Mononuclear cell (primary cell): ENCODE results near the gene MBD3. TPM values are rescaled to one million over a fixed set of nuclear protein-coding genes. Genes with fewer than 3 reads are reported as not detected.
"Not testable (repeated sequence)": the region's sequence is repeated elsewhere in the genome, so short reads cannot be mapped to it uniquely, and the experiment has no call there.

ENCODE experiments used
- H3K27me3 ChIP-seq: 2 replicates; pipeline ENCODE4 v1.6.0; 2011; ENCODE audit warnings: low read length, control low read depth; ENCODE audit not compliant: insufficient read depth
- H3K4me1 ChIP-seq: 2 replicates; pipeline ENCODE4 v1.5.1; 2011; ENCODE audit warnings: mild to moderate bottlenecking, low read length, control low read depth; ENCODE audit not compliant: insufficient read depth
- H3K4me3 ChIP-seq: 2 replicates; pipeline ENCODE4 v1.5.1; 2011; ENCODE audit warnings: mild to moderate bottlenecking, low read length, moderate library complexity
- H3K9me3 ChIP-seq: 2 replicates; pipeline ENCODE4 v1.5.1; 2011; ENCODE audit warnings: low read depth, mild to moderate bottlenecking, control low read depth, low read length
- total RNA-seq: library from RNA; depleted of rRNA; stranded (reverse); fragments of >200 nt; gene quantifications from one replicate; pipeline ENCODE4 v1.2.3, GENCODE V29; 2012

Gene MBD3, protein sequence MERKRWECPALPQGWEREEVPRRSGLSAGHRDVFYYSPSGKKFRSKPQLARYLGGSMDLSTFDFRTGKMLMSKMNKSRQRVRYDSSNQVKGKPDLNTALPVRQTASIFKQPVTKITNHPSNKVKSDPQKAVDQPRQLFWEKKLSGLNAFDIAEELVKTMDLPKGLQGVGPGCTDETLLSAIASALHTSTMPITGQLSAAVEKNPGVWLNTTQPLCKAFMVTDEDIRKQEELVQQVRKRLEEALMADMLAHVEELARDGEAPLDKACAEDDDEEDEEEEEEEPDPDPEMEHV
- 25.1 TPM for total RNA-seq

DNA sequence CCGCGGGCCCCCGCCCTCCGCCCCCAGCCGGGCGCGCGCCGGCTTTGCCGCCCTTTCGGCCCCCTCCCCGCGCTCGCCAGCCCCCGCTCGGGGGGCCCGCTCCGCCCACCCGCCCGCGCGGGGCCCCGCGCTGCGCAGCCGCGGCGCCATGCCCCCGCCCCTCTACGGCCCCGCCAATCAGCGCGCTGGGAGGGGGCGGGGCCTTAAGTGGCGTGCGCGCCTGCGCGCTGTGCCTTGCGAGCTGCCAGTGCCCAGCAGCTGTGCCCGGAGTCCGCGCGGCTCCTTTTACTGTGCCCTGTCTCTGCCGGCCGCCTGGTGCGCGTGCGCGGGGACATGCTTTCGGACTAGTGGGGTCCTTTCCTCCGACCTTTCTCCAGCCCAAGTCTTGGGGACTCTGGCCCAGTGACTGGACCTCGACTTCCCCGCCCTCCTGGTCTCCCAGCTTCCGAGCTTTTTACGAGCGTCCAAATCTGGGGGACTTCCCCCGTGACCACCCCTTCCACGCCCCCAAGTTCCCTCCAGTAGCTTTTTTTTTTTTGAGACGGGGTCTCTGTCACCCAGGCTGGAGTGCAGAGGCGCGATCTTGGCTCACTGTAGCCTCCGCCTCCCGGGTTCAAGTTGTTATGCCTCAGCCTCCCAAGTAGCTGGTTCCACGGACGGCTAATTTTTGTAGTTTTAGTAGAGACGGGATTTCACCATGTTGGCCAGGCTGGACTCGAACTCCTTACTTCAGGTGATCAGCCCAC lies at the start of gene MBD3:
Gene MBD3 (minus strand): TSS at position 111 of the 746 bp plus-strand sequence. CDS start 234 bp downstream, outside the sequence.
- peaks cover 26% of the 10 kb centered on the region for H3K4me1 ChIP-seq
- H3K27me3 ChIP-seq: no peaks in the 10 kb centered on the region
- H3K4me3 ChIP-seq: peak within 1 kb of the TSS; percentile 64
- H3K9me3 ChIP-seq: no peaks in the 10 kb centered on the region

DNA sequence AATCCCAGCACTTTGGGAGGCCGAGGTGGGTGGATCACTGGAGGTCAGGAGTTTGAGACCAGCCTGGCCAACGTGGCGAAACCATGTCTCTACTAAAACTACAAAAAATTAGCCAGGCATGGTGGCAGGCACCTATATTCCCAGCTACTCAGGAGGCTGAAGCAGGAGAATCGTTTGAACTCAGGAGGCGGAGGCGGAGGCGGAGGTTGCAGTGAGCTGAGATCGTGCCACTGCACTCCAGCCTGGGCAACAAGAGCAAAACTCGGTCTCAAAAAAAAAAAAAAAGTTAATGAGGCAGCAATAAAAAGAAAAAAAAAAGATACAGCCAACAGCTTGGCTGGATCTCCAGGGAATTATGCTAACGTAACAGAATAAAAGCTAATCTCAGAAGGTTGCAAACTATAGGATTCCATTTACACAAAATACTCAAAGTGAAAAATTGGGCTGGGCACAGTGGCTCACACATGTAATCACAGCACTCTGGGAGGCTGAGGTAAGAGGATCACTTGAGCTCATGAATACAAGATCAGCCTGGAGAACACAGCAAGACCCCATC lies 48.3 kb upstream of the MBD3 start:
- H3K4me1 ChIP-seq, H3K9me3 ChIP-seq, H3K4me3 ChIP-seq, H3K27me3 ChIP-seq: not testable (repeated sequence)

DNA sequence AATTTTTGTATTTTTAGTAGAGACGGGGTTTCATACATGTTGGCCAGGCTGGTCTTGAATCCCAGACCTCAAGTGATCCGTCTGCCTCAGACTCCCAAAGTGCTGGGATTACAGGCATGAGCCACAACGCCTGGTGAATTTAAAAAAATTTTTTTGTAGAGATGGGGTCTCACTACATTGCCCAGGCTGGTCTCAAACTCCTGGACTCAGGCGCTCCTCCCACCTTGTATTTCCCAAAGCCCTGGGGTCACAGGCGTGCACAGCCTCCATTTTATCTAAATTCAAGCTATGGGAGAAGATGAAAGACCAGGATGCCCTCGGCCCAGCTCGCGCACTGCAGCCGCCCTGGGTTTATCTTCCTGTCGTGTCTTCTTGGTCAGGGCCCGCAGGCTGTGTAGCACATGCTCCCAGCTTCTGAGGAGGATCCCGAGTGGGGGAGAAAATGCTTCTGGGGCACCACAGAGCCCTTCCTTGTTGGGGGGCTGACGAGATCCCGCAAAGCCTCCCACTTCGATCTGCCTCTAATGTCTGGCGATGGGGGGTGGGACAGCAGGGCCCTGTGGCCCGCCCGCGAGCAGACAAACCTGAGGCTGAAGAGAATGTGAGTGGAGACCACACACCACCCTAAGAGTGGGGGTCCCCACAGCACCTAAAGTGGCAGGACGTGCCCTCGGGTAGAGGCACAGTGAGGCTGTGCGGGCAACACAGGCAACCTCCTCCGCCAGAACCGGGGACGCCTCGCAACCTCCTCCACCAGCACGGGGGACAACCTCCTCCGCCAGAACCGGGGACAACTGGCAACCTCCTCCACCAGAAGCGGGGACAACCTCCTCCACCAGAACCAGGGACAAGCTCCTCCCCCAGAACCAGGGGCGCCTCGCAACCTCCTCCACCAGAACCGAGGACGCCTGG lies 43.9 kb upstream of the MBD3 start:
- H3K9me3 ChIP-seq: no peaks in the 10 kb centered on the region
- no peaks in the 10 kb centered on the region for H3K4me1 ChIP-seq
- H3K27me3 ChIP-seq: no peaks in the 10 kb centered on the region
- no peak overlapping the region for H3K4me3 ChIP-seq

DNA sequence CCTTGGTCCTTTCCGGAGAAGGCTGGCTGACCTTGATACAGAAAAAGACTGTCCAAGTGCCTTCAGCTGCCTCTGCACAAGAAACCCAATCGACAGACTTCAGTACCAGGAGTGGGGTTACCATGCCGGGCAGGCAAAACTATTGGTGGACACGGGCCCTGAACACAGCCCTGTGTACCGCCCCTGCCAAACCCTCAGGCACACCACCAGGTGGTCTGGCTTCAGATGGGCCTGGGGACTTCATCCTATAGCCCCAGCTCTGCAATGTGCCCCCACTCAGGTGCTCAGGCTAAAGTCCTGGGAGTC lies 42.2 kb upstream of the MBD3 start:
- Histone ChIP-seq H3K9me3 (no peaks in the 10 kb centered on the region), H3K27me3 (no peaks in the 10 kb centered on the region), H3K4me3 (no peak overlapping the region), H3K4me1 (no peaks in the 10 kb centered on the region)

DNA sequence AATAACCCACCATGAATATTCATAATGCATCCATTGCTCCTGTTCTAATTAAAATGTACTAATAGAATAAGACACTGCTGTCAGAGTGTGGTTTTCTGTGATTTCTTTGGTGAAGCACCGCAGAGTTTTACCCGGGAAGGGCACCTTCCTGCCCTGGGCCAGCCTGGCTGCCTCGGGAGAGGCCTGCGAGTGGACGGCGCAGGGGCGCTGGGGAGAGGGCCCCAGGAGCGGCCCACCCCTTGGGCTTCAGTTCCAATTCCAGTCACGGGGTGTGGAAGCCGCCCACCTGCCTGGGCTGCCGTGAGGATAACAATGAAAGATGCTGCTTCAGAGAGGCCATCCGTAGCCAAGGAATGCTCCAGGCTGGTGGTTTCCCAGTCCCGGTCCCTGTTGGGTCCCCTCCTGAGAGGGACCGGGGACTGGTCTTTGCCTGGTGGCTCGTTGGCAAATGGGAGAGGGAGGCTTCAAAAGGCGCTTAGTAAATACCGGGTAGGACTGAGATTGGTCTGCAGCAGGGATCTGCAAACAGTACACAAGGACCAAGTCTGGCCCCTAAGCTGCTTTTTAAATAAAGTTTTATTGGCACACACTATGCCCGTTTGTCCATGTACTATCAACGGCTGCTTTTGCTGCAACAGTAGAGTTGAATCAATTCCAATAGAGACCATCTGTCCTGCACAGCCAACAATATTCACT lies 41.7 kb upstream of the MBD3 start:
- no peaks in the 10 kb centered on the region for H3K27me3 ChIP-seq
- no peaks in the 10 kb centered on the region for H3K4me1 ChIP-seq
- H3K9me3 ChIP-seq: no peaks in the 10 kb centered on the region
- no peak overlapping the region for H3K4me3 ChIP-seq

DNA sequence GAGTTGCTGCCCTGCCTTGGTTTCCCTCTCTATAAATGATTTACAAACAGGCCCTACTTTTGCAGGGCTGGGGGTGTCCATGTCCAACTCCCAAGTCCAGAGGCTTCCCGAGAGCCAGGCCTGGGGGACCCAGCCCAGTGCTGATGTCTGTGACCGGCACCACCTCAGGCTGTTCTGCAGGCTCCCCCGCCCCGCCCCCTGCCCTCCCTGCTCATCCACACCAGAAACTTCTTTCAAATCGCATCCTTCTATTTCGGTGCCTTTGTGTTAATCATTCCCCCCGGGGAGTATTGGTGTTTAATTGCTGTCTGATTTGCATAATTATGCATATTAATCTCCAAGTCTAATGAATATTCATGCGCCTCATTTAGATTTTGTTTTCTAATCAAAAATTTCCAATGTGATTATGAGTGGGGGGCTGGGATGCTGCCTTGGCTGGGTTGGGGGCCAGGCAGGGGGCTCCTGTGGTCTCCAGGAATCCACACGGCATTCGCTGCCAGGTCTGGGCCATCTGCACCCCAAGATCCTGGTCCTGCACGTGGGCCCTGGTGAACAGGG lies 40.7 kb upstream of the MBD3 start:
- H3K27me3 ChIP-seq: no peaks in the 10 kb centered on the region
- H3K4me3 ChIP-seq: no peak overlapping the region
- H3K4me1 ChIP-seq: no peaks in the 10 kb centered on the region
- no peaks in the 10 kb centered on the region for H3K9me3 ChIP-seq

DNA sequence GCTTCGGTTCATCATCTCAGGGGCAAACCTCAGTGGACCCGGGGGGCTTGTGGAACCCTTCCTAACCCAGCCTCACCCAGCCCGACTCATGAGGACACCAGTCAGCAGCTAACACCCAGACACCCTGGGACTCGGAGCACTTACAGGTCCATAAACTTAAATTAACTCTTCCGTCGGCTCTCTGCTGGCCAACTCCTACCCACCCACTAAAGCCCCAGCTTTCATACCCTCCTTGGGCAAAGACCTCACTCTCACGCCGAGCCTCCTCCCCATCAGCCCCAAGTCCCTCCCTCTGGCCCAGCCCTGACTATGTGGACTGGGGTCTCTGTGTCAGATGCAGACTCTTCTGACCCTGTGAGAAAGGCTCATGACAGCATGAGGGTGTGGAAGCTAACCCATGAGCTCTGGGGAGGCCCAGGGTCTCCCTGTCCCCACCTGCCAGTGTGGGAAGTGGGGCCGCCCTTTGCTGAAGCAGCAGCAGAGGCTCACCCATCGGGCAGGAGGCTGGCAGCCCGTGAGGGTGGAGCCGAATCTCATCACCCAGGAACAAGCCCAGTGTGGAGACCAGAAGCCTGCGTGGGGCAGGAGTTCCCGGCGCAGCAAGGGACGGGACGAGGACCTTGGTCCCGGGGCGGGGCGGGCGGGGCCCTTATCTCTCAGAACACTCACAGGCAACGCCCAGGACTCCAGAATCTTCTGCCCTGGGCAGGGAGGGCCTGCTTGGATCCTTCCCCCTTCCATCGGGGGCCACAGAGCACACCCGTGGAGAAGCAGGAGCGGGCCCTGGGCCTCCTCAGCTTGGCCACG lies 40.0 kb upstream of the MBD3 start:
- Histone ChIP-seq H3K4me3 (no peak overlapping the region), H3K9me3 (no peaks in the 10 kb centered on the region), H3K4me1 (no peaks in the 10 kb centered on the region), H3K27me3 (no peaks in the 10 kb centered on the region)

DNA sequence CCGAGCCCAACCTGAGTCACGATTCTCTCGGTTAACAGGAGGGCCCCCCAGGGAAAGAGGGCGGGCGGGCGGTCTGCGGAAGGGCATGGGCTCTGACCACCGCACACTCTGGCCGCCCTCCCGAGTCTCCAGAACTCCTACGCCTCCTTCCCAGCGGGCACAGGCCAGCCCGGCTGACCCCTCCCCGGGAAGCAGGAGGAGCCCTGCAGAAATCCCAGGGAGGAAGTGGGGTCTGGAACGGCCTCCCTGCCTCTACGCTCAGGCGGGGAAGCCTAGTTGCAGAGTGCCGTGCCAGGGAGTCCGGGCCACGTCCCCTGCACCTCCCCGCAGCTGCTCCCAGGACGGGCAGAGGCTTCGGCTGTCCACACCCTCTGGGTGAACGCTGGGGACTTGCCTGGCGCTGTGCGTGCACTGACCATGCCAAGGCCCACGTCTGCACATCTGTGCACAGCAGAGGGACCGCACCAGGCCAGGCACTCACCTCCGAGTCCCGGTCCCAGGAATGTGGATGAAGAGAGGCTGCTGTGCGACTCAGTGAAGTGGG lies 39.0 kb upstream of the MBD3 start:
- no peaks in the 10 kb centered on the region for H3K9me3 ChIP-seq
- H3K4me3 ChIP-seq: no peak overlapping the region
- no peaks in the 10 kb centered on the region for H3K4me1 ChIP-seq
- H3K27me3 ChIP-seq: no peaks in the 10 kb centered on the region

DNA sequence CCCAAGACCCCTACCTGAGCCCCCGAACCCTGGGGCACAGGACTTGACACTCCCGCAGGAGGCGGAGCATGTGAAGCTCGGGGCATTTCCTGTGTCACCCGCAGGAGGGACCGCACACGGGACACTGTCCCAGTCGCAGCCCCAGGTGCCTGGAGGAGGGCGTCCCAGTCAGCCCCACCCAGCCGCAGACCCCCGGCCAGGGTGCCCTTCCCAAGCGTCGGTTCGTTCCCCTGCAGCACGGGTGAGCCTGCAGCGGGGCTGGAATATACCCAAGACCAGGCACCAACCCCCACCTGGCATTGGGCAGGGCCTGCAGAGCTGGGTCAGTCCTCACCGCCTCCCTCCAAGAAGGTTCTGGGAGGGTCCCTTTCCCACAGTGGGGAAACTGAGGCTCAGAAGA lies 38.1 kb upstream of the MBD3 start:
- no peaks in the 10 kb centered on the region for H3K4me1 ChIP-seq
- no peaks in the 10 kb centered on the region for H3K9me3 ChIP-seq
- no peak overlapping the region for H3K4me3 ChIP-seq
- no peaks in the 10 kb centered on the region for H3K27me3 ChIP-seq

DNA sequence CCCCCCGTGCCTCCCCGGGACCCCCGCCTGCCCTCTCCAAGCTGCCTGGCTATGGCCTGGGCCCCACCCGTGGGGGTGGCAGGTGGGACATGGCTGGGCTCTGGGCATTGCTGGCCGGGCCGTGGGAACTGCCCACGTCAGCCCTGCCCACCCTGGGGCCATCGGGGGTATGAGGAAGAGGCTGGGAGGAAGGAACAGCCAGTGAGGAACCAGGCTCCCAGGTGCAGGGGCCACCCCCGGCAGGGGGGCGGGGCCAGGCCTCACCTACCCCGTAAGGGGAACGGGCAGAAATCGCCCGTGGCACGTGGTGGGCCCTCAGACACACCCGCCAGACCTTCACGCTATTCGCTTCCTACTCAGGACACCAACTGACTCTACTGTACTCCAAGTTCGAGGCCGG lies 37.3 kb upstream of the MBD3 start:
- H3K4me1 ChIP-seq: no peaks in the 10 kb centered on the region
- no peaks in the 10 kb centered on the region for H3K27me3 ChIP-seq
- H3K4me3 ChIP-seq: no peak overlapping the region
- H3K9me3 ChIP-seq: no peaks in the 10 kb centered on the region

DNA sequence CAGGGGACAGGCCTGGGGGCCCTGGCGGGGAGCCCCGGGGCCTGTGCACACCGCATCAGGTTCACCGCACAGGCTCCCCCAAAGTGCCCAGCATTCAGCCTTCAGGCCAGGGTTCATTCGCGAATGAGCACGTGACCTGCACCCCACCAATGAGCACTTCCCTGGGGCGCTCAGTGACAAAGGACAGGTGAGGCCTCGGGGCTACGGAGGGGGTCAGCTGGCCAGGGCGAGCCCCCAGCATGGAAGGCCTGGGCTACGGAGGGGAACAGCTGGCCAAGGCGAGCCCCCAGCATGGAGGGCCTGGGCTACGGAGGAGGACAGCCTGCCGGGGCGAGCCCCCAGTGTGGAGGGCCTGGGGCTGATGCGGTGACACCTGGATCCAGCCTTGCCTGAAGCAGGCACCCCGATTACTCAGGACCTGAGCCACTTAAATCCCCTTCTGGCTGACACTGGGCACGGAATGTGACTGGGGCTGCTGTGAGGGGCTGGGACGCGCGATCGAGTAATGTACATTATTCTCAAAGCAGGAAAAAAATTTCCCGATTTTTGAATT lies 36.7 kb upstream of the MBD3 start:
- no peaks in the 10 kb centered on the region for H3K9me3 ChIP-seq
- no peaks in the 10 kb centered on the region for H3K27me3 ChIP-seq
- no peak overlapping the region for H3K4me3 ChIP-seq

DNA sequence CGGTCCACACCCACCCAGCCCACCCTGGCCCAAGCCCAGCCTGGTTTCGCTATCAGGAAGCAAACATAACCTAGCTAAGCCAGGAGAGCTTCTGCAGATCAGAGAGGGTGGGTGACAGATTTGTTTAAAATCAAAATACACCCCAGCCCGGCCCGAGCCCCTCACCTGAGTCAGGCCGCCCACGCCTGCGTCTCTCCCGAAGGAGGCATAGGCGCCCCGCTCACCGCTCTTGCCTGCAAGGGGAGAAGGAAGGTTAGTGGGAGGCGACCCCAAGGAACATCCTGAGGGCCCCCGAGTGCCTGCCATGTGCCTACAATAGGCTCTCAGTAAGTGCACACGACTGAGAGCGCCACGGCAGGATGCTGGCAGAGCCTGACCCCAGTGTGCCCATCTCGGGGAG lies 34.5 kb upstream of the MBD3 start:
- no peaks in the 10 kb centered on the region for H3K9me3 ChIP-seq
- H3K27me3 ChIP-seq: no peaks in the 10 kb centered on the region
- no peaks in the 10 kb centered on the region for H3K4me1 ChIP-seq
- no peak overlapping the region for H3K4me3 ChIP-seq

More for the DNA sequence above, 36.7 kb upstream of the MBD3 start:
- no peaks in the 10 kb centered on the region for H3K4me1 ChIP-seq

DNA sequence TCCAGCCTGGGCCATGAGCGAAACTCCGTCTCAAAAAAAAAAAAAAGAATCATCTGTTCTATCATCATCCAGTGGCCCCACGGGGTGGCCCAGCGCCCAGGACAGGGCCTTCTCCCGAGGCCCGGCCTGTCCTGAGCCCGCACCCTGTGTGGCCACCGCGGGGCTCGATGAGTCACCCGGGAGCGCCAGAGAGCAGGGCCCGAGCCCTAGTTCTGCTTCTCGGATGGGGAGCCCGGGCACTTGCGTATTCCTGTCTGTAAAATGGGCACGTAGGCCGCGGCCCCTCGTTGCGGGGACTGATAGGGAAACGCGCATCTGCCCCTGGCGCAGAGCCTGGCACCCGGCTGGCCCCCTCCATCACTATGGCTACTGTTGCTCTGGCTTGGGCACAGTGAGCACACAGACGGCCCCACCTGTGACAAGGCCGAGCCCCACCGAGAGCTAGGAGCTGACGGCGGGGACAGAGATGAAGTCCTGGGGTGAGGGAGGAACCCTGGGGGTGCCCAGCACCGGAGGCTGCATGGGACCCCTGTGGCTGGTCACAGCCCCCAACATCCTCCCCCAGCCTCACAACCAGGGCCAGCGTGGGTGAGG lies 33.8 kb upstream of the MBD3 start:
- Histone ChIP-seq H3K9me3 (no peaks in the 10 kb centered on the region), H3K4me3 (no peak overlapping the region), H3K4me1 (no peaks in the 10 kb centered on the region), H3K27me3 (no peaks in the 10 kb centered on the region)
